HG03342 (cell line): Measurements from ENCODE around the gene GRAMD1C.
"Not testable (repeated sequence)": the region's sequence is repeated elsewhere in the genome, so short reads cannot be mapped to it uniquely, and the experiment has no call there.

Experiments used
- ATAC-seq: cut with Tn5 transposase; IDR thresholded peaks from one replicate; pipeline ENCODE4 v1.9.1; 2021; ENCODE audit warnings: mild to moderate bottlenecking, moderate library complexity; ENCODE audit not compliant: unreplicated experiment

Gene GRAMD1C

DNA sequence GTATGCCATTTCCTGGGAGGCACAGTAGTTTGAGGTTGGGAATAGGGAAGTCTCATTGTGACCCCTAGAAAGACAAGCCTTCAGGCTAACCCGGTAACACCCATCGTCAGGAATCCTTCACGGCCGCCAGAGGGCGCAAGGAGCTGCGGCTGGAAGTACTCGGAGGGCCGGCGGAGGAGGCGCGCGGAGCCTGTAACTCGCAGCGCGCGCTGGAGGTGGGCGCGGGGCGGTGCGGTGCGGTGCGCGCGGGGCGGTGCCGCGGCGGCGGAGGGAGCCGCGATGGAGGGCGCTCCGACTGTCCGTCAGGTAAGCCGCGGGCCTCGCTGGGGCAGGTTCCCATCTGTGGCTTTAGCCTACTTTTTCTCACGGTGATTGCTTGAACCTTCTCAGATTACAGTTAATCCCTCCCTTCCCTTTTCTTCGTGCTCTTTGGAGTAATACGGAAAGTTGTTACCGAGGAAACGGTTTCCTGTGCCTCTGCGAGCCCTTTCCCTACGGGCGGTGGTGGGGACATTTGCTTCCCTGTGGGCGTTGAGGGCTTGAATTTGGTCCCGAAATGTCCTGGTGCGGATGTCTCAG is at the start of gene GRAMD1C:
TSS of gene GRAMD1C (plus strand) at position 158 of the 579 bp plus-strand sequence. CDS start at position 280, 122 bp downstream.
- ATAC-seq = peak; percentile 92

GRCh38 chr3:113791381-113791780 is 47.2 kb upstream of the GRAMD1C start:
- ATAC-seq = no peak

- no peak for ATAC-seq
Observed at GRCh38 chr3:113794526-113794925, 44.1 kb upstream of the GRAMD1C start.

- ATAC-seq = no peak
Observed at GRCh38 chr3:113795693-113796092, 42.9 kb upstream of the GRAMD1C start.

GRCh38 chr3:113802795-113803455 is 35.7 kb upstream of the GRAMD1C start:
- ATAC-seq = peak; percentile 71

GRCh38 chr3:113804661-113805060 is 33.9 kb upstream of the GRAMD1C start:
- ATAC-seq = no peak

DNA sequence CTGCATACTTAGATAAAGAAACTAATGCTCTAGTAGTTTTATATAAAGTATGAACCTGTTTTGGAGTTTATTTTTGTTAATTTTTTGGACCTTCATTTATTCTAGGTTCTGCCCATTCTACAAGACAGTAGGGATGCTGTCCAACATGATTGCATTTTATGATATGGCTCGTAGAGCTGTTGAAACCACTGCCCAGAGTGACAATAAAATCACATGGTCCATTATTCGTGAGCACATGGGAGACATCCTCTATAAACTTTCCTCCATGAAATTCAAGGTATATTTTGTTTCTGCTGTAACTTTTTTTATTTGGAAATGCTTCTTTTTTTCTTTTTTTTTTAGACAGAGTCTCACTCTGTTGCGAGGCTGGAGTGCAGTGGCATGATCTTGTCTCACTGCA is 33.3 kb upstream of the GRAMD1C start:
- no peak for ATAC-seq

GRCh38 chr3:113812854-113813253 is 25.7 kb upstream of the GRAMD1C start:
- no peak for ATAC-seq

GRCh38 chr3:113819866-113820265 is 18.7 kb upstream of the GRAMD1C start:
- no peak for ATAC-seq

DNA sequence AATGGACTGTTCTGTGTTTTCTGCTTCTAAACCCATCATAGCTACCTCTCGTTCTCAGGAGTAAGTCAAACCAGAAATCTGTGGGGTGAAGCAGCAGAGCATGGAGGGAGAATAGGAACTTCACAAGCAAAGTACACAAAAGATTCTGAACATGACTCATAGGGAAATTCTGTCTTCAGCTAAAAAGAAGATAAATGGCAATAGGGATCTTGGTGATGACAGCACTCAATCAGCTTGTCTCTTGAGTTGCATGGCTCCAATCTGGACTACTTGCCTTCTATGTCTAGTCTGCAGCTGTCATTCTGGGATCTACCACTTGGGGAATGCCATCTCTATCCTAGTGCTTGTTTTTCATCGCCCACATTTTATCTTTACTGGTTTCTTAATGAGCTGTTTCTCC is 13.5 kb upstream of the GRAMD1C start:
- peak; percentile 79 for ATAC-seq

DNA sequence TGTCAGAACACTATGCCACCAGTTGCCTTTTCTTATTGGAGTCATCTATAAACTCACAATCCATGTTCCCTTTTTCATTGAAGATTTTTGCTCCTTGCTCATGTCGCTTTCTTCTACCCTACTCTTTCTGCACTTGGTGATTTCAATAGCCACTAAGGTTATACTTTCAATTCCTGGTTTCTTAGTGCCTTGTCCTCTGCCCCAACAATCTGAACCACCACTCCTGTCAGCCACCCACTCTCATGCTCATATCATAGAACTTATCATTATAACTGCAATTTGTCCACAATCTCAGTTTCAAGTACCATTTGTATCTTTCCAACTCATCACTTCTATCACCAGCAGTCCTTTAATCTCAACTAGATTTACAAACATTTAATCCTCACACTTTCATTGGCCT is 10.0 kb upstream of the GRAMD1C start:
- no peak for ATAC-seq

- ATAC-seq = no peak
Observed at GRCh38 chr3:113829576-113830354, 8.8 kb upstream of the GRAMD1C start.

- no peak for ATAC-seq
Observed at GRCh38 chr3:113831103-113831355, 7.6 kb upstream of the GRAMD1C start.

DNA sequence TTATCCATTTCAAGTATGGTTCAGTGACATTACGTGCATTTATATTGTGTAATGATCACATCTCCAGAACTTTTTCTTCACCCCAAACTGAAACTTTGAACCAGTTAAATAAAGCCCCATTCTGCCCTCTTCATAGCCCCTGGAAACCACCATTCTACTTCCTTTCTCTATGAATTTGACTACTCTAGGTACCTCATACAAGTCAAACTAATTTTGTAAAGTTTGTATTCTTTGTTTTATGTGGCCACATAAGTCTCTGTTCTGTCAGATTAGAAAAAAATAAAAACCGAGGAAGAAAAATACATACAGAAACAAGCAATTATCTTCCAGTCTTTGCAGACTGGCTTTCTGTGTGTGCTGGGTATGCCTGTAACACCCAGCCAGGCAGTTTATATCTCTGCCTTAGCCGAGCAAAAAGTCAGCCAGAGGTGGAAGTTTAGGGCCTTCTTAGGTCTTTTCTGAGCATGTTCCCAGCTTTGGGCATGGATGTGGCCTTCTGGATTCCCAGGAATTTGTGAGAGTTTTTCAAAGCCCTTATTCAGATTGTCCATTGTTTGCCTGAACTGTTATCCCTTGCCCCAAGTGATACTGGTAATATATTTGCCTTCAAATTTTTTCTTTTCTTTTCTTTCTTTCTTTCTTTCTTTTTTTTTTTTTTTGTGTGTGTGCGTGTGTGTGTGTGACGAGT is 6.0 kb upstream of the GRAMD1C start:
- ATAC-seq = peak; percentile 33

GRCh38 chr3:113834983-113835382 is 3.6 kb upstream of the GRAMD1C start:
- ATAC-seq = no peak

GRCh38 chr3:113839551-113839950 is 963 bp downstream of the GRAMD1C start:
- ATAC-seq = no peak

DNA sequence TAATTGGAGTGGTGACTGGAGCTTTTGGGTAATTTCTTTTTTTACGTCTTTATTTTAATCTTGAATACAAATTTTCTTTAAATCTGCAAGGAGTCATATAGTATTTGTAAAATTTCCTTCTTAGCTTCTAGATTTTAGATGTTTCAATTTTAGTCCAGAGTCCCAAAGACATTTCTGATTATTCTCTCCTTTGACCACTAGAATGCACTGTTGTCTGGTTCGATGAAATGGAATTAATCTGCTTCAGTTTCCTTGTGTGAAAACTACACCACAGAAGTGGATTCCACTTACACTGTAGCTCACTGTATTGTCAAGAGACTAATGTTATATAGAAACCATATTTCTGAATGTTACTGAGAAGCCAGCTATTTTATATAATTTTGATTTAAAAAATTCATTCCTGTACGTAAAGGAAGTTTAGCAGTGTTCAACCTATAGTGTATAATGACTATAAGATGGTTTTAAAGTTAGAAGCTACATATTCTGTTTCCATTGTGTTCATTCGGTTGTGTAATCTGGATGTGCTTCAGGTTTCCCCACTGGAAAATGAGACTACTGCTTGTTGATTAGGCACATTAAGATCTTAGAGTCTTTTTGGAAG is 6.1 kb downstream of the GRAMD1C start:
- ATAC-seq = no peak

DNA sequence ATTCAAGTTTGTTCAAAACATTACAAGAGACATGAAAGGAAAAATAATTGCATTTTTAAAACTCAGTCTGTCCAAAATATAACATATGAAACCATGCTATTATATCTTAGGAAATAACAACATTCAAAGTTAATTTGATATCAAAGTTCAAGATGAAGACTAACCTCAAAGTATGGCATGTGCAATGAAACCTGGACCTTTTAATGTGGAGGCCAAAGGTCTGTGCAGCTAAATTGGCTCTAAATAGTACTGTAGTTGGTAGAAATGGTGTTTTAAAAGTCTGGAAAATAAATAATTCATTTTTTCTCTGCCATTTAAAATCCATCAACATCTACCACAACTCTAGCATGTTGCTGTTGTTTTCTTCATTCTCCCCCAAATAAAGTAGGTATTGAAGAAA is 8.7 kb downstream of the GRAMD1C start:
- no peak for ATAC-seq

DNA sequence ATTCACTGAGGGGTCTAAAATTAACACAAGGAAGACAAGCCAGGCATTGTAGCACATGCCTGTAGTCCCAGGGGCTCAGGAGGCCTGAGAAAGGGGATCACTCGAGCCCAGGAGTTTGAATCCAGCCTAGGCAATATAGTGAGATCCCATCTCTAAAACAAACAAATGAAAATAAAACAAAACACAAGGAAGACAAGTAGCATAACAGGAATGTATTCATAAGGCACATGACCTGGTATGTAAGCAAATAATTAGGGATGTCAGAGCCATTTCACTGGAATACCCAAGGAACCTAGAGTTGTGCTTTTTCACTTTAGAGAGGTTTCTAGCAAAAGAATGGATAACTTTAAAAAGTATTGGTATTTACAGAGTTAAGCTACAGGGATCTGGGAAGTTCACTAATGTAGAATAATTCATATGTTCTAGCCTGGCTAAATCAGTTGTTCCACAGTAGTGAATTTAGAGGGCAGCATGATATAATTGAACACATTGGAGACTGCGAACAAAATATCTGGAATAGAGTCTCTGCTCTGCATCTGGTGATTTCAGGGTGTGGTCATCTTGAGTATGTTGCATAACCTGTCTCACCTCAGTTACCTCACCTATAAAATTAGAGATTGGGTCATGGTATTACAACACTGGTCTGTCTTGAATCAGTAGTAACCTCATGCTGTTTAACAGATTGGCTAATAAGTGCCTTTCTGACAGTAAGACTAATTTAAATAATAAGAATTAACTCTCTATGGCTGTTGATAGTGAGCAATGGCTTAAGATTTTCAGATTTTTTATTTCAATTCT is 9.3 kb downstream of the GRAMD1C start:
- ATAC-seq = no peak

DNA sequence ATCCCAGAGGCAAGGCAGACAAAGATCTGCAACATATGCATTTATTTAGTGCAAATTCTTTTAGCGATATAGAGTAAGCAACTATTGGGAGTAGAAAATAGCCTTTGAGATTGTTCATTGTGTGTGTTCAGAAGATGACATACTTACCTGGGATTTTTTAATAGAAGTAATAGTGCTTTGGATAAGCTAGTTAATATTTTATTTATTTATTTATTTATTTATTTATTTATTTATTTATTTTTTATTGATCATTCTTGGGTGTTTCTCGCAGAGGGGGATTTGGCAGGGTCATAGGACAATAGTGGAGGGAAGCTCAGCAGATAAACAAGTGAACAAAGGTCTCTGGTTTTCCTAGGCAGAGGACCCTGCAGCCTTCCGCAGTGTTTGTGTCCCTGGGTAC is 10.5 kb downstream of the GRAMD1C start:
- not testable (repeated sequence) for ATAC-seq

DNA sequence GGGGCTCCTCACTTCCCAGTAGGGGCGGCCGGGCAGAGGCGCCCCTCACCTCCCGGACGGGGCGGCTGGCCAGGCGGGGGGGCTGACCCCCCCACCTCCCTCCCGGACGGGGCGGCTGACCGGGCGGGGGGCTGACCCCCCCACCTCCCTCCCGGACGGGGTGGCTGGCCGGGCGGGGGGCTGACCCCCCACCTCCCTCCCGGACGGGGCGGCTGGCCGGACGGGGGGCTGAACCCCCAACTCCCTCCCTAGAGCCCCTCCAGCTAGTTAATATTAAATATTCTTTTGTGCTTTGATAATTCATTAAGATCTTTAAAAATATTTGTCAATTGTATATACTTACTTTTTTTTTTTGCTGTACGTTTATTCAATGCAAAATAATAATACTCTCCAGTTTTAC is 11.3 kb downstream of the GRAMD1C start:
- ATAC-seq = not testable (repeated sequence)
